22Rv1 (cell line): ENCODE data around the gene LIN7B.

Source experiments
- CTCF ChIP-seq: fragments of 450-650 bp; IDR thresholded peaks from 2 replicates; pipeline ENCODE4 v1.5.1; 2017; ENCODE audit warnings: mild to moderate bottlenecking
- ZFX ChIP-seq: fragments of 450-650 bp; IDR thresholded peaks from 2 replicates; pipeline ENCODE4 v1.6.1; 2017; ENCODE audit warnings: antibody characterized with exemption, borderline replicate concordance

GRCh38 chr19:49140951-49141350 lies 26.8 kb downstream of the LIN7B start:
- no peak for TF ChIP-seq CTCF
- TF ChIP-seq ZFX, result no peak
